ENCODE results near the gene NUP210.

The NUP210 gene

DNA sequence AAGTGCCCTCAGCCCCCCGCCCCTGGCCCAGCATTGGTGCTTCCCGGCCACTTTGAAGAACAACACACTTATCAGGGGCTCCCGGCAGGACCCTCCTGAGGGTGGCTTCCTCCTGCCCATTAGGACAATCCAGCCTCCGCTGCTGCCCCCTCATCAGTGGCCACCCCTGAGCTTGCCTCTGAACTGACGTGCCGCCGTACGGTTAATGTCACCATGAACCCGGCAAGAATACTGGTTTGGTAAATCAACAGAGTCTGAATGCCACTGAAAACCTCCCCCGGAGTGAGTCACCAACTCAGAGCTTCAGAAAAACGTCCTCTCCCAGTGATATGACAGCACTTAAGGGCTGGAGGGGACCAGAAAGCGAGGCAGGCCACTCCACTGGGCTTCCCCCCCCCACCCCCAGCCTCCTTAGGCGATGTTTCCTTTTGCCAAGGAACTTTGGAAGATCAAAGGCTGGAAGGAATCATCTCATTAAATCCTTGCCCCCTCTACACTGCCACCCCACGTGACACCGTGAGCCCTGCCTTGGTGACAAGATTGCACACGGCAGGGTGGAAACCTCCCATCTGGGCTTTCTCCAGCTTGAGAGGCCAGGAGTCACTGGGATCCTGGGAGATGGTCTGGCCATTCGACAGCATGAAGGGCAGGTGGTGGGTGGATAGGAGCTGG lies 142.1 kb downstream of the NUP210 start:
- DNase-seq (ENCODE audit: extremely low spot score), result no peak
- TF ChIP-seq CTCF (IDR thresholded peaks at IDR 0.05; ENCODE audit: control extremely low read depth, extremely low read depth, low read depth, missing control alignments), result no peak
- POLR2A ChIA-PET, result no interaction called here
- CTCF ChIA-PET, result interaction anchor here (0.6 to 1.1 kb wide), 2 partner anchors 175 to 186 kb away, joined by 3 read pairs; no protein-coding TSS in a partner anchor

GRCh38 chr3:13277196-13277813 lies 142.8 kb downstream of the NUP210 start:
- no peak for TF ChIP-seq CTCF (IDR thresholded peaks at IDR 0.05; ENCODE audit: control extremely low read depth, extremely low read depth, low read depth, missing control alignments)
- ChIA-PET CTCF (interaction anchor here (1.1 kb wide), 1 partner anchor 186 kb away, joined by 3 read pairs; no protein-coding TSS in a partner anchor), POLR2A (interaction anchor here (0.6 kb wide), 1 partner anchor 11 kb away, joined by 3 read pairs; no protein-coding TSS in a partner anchor)
- DNase-seq (ENCODE audit: extremely low spot score), result no peak

DNA sequence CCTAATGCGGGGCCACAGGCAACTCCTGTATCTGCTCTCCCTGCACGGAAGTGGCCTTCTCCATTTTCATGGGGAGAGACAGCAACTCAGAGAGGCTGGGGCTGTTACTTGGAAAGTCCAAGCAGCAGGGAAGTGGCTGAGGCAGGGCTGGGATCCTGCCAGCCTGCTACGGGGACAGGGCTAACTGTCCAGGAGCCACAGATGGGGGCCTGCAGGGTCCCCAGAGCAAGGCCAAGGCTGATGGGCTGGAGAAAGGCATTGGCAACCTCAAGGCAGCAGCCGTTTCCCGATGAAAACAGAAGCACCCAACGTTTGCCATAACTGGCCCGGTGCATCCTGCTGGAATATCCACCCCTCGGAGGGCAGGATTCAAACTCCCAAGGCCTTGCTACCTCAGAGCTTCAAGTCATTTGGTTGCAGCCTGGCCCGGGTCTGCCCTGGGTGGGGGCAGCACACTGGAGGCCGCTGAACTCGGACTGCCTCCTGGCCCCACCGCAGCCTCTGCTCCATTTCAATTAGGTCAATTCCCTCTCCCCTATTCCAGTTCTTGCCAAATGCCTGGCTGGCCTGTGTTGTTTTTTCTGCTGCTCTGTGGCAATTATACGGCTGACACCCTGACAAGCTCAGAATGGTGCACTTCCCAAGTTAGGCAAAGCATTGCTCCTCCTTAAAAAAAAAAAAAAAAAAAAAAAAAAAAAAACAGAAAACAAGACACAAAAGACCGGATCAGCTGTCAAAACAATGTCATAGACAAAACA lies 143.5 kb downstream of the NUP210 start:
- CTCF ChIA-PET, result no interaction called here

DNA sequence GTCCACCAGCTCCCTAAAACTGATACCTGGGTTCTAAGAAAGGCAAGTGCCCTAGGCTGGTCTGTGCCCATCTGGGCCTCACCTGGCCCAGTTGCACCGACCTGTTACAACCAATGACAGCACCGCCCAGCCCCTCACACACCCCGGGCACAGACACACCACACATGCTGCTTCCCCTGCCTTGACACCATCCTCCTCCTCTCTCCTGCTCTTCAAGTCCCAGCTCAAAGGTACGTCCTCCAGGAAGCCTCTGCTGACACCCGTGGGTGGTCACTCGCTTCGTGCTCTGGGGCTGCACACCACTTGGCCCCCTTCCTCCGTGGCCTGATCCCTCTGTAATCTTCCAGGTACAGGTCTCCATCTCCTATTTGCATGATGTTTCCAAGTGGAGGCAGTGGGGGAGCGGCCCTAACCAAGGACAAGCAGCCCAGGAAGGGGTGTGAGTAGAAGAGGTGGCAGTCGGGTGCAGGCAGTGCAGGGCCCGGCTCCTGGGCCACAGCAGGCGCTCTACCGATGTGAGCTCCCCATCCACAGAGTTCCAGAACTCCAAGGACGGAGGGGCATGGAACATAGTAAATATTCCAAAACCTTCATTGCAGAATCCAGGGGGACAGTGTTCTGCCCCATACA lies 144.6 kb downstream of the NUP210 start:
- DNase-seq (ENCODE audit: extremely low spot score), result no peak
- ChIA-PET CTCF (no interaction called here), POLR2A (no interaction called here)
- no peak for TF ChIP-seq CTCF (IDR thresholded peaks at IDR 0.05; ENCODE audit: control extremely low read depth, extremely low read depth, low read depth, missing control alignments)

More for the DNA sequence above, 143.5 kb downstream of the NUP210 start:
- POLR2A ChIA-PET, result interaction anchor here (0.6 kb wide), 1 partner anchor 10 kb away, joined by 3 read pairs; no protein-coding TSS in a partner anchor
- no peak for DNase-seq (ENCODE audit: extremely low spot score)
- TF ChIP-seq CTCF (IDR thresholded peaks at IDR 0.05; ENCODE audit: control extremely low read depth, extremely low read depth, low read depth, missing control alignments), result no peak

GRCh38 chr3:13274551-13275332 lies 145.4 kb downstream of the NUP210 start:
- DNase-seq (ENCODE audit: extremely low spot score), result no peak
- ChIA-PET POLR2A (no interaction called here), CTCF (no interaction called here)
- no peak for TF ChIP-seq CTCF (IDR thresholded peaks at IDR 0.05; ENCODE audit: control extremely low read depth, extremely low read depth, low read depth, missing control alignments)

All from GM10248 (cell line).